Dermis microvascular lymphatic vessel endothelial cell (primary cell): ENCODE data around the gene APBA2. TPM values are rescaled to one million over a fixed set of nuclear protein-coding genes. Genes with fewer than 3 reads are reported as not detected.
"Not testable (repeated sequence)": the region's sequence is repeated elsewhere in the genome, so short reads cannot be mapped to it uniquely, and the experiment has no call there.

ENCODE experiments used
- DNase-seq, 2 donors: peaks; one replicate each; pipeline versions ENCODE4 v3.0.0 to v3.0.0-alpha.2; 2010; ENCODE audit warnings: low read depth in 2 of 2
- total RNA-seq: library from RNA; depleted of rRNA; stranded (reverse); fragments of >200 nt; gene quantifications from 2 replicates; pipeline ENCODE4 v1.2.1, GENCODE V29; 2014

APBA2 gene
- total RNA-seq, 1 donor from 2014 or later: 22.7 TPM

- no peak for DNase-seq
Observed at GRCh38 chr15:28878209-28878608, 7.6 kb upstream of the APBA2 start.

DNA sequence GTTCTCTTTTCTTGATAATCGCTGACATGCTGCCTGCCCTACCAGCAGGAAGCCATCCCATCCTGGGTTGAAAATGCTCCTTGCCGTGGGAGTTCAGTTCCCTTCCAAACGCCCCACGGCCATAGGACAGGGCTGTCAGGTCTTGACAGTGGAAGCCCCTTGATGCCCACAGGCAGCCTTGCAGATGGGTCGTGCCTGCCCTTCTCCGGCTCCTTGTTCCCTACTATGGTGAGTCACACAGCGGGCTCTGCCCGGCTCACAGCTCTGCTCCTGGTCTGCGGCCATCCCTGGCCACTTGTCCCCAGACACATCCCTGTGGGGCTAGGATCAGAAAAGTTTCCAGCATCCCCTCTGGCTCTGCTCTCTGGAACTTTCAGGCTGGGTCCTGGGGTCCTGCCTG lies 6.2 kb upstream of the APBA2 start:
- no peak for DNase-seq

GRCh38 chr15:28880680-28881079 lies 5.1 kb upstream of the APBA2 start:
- no peak for DNase-seq

- DNase-seq: no peak
Observed at GRCh38 chr15:28881170-28881569, 4.6 kb upstream of the APBA2 start.

GRCh38 chr15:28881600-28881999 lies 4.2 kb upstream of the APBA2 start:
- DNase-seq: no peak

DNA sequence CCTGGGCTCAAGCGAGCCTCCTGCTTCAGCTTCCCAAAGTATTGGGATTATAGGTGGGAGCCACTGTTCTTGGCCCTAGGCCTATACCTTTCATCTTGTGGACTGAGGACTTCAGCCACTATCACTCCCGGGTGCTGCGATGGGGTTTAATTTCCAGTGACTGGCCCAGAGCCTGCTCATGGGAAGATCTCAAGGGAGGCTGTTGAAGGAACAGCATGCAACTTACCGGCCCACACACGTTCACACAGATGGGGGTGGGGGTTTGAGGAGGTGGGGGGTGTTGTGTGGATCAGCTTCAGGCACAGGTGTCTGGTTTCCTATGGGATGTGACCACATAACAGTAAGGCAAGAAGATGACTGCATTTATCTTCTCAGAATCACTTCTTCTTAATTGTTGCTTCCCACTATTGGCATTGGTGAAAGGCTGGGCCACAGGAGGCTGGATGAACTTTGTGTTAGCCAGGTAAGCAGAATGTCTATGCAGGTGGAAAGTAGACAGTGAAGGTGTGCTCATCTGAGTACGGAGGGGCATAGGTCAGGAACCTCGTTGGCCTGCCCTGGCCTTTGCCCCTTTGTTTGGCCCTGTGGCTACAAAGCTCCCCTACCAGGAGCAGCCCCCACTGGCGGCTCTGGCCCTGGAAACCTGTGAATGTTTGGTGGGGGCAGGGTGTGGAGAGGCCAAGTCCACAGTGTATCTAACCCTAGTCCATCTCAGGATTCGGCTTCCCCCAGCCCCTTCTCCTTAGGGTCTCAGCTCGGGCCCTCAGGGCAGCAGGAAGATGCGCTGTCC lies 1.4 kb upstream of the APBA2 start:
- no peak for DNase-seq

GRCh38 chr15:28885128-28885629 lies 595 bp upstream of the APBA2 start:
- no peak for DNase-seq

GRCh38 chr15:28886431-28887338 lies 911 bp downstream of the APBA2 start:
- DNase-seq: no peak

DNA sequence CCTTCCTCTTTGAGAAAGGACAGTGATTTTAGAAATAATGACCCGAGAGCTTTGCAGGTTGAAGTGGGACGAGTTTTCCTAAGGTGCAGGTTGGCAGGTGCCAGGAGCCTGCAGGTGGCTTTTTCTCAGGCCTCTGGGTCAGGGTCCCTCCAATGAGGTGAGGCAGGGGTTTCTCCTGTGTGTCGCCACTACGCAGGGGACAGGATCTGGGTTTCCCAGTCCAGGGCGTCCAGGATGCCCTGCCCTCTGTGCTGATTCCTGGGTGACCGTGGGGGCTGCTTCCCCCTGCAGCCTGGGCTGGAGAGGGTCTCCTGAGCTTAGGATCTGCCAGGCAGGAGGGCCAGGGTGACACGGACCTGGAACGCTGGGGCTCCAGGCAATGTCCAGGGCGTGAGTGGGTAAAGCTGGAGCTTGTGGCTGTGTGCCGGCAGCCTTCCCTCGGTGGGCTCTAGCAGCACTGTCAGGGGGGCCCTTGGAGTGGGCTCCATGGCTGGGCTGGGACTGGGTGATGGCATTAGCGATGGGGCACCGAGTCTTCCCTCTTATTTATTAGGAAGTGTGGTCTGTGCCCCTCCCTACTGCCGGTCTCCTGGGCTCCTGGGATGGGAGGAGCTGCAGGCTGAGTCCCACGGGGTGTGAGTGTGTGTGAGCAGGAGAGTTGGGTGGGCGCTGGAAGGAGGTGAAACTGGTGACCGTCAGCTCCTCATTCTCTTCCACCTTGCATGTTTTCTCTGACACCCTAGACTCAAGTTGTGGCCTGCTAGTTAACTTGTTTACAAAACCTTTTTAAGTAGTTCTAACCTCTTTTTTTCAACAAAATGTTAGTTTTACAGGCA lies 1.8 kb downstream of the APBA2 start:
- no peak for DNase-seq

DNA sequence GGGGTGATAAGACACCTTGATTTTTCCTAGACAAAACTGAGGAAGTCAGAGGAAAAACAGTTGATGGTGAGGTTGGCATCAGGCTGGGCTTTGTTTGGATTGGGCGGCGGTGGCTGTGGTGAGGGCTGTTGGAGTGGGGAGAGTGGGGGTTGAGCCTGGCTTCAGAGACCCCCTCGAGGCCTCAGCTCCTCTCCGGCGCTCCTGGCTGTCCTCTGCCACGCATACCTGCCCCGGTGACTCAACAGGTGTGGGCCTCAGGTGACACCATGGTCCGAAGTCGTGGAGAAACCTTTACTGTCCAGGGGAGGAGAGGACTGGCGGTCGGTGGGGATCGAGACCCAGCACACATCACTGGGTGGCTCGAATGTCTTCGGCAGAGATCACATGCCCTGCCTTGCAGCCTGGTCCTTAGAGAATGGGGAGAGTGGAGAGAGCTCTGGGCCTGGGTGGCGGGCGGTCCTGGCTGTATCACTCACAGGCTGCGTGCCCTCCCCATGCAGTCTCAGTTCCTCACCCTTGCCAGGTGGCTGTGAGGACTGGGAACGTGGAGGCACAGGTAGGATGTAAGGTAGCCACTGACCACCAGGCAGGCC lies 2.6 kb downstream of the APBA2 start:
- no peak for DNase-seq

DNA sequence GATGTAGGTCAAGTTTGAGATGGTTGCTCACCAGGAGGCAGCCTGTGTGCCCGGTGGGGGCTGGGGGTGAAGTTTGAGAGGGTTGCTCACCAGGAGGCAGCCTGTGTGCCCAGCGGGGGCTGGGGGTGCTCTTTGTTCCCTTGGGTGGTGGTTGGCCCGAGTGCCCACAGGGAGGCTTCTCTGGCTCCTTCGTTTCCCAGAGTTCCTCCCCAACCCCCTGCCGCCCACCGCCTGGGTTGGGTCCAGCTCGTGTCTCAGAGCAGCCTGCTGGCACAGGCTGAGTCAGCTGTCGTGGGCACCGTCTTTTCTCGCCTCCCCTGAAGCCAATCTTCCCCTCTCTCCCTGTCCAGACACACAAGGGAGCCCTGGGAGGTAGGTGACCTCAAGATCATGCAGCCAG lies 3.1 kb downstream of the APBA2 start:
- no peak for DNase-seq

- no peak for DNase-seq
Observed at GRCh38 chr15:28889346-28889745, 3.6 kb downstream of the APBA2 start.

DNA sequence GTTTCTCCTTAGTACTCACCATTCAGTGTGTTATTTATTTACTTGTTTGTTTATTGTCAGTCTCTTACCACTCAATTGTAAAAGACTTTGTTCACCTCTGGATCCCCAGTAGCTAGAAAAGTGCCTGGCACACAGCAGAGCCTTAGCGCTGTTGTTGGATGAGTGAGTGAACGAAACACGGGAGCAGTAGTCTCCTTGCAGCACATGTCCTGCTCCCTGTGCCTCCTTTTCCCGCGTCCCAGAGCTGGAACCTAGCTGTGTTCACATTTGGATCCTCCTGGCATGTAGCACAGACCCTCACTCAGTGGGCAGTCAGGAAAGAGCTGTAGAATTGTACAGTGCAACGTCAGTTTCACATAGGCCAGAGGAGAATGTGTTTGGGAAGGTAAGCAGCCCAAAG lies 4.1 kb downstream of the APBA2 start:
- DNase-seq: not testable (repeated sequence)

DNA sequence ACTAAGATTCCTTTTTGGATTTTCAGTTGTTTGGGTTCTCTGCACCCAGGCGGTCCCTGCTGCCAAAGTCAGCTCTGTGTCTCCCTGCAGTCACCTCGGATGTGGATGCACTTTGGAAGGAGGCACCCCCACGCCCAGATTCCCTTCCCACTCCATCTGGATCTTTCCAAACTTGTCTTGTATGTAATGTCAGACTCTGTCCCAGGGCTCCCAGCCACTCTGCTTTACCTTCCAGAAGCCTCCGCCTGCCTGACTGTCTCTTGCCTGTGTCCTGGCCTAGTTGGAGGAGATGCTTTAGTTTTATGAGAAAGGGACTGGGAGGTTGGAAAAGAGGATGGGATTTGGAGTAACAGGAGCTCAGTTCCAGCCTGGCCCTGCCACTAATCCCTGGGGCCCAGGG lies 4.5 kb downstream of the APBA2 start:
- not testable (repeated sequence) for DNase-seq

DNA sequence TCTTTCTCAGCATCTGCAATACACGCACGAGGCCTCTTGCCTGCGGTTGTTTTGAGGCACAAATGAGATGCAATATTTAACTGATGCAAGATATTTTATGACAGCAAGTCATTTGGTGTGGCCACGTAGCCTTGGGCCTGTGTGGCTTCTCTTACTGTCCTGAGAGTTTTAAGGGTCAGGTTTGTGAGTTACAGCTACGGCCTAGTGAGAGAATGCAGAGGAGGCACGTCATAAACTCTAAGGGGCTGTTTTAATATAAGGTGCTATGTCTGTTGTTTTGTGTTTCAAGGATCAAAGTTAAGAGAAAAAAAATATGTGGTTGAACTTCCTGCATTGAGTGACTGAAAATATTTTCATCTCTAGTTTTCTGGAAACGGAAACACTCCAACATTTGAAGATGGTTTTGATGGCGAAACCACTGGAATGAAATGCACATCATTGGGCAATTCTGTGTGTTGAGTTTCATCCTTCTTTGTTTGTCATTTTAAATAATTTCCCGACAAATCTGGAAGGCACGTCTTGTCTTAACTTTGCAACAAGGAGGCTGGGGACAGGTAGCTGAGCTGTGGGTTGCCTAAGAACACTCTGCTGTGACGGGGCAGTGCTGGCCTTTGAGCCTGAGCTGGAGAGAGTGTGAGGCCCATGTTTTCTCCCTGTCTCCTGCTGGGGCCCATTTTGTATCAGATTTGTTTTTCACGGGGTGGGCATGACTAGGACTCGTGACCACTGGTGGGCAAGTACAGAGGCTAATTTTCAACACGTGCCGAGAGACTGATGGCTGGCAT lies 5.1 kb downstream of the APBA2 start:
- DNase-seq: no peak

GRCh38 chr15:28891588-28891987 lies 5.8 kb downstream of the APBA2 start:
- no peak for DNase-seq

DNA sequence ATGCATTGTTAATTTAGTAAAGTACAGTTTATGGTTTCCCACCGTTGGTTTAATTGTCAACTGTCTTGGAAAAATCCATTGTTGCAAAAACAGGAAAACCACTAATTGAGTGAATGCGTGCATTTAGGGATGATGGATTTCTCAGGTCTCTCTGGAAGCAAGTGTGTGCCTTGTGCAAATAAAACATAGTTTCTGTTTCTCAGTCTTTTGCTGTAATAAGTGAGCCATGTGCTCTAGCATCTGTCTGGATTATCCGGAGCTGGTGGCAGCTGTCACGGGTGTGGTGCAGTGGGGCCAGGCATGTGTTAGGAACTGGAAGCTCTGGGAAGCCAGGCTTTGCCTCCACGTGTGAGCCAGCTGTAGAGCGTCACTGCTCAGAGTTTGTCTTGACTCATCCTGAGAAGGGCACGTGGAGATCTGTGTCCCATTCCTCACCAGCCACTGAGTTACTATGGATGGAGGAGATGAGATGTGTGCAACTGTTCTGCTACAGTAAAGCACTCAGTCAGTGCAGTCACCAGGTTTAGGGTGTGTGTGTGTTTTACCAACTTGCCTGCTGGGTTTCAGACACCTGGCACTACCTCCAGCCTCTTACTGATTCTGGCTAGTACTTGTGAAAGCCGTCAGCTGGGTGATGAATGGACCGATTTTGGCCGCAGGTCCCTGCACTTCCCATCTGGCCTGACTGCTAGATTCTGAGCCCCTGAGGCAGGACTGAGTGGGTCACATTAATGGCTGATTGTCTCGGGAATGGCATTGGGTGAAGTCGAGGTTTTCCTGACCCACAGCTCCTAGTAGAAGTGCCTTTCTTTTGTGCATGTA lies 7.2 kb downstream of the APBA2 start:
- no peak for DNase-seq

GRCh38 chr15:28894631-28895030 lies 8.9 kb downstream of the APBA2 start:
- no peak for DNase-seq

DNA sequence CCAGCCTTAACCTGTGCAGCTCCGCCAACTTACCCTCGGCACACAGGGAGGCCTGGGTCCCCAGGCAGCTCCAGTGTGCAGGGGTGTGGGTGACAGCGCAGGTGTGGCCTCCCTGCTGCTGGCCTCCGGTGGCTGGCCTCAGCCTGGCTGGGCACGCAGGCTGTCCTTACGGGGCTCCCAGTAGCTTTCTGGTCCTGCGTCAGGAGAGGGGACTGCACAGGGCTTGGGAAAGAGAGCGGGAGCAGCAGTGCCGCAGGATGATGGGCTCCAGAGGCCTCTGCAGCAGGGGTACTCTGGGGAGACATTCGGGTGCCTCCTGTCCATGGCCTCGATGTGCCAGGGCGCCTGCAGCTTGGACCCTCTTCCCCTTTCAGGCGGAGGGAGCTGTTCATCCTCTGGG lies 9.4 kb downstream of the APBA2 start:
- DNase-seq: no peak

DNA sequence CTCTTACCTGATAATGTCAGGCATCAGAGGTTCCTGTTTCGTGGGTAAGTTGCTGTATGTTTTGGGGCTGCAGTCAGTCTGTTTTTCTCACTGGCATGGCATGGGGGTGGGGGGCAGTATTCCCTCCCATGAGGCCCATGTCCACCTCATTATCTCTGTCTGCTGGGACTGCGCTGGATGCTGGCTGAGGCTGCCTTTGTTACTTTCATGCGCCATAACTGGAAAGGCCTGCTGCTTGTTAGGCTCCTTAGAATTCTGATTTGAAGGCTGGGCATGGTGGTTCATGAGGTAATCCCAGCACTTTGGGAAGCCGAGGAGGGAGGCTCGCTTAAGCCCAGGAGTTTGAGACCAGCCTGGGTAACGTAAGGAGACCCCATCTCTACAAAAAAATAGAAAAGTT lies 9.8 kb downstream of the APBA2 start:
- no peak for DNase-seq
